Duodenal mucosa (tissue), 2 donors: ENCODE measurements around the gene SLC10A3.
"Not testable (repeated sequence)": the region's sequence is repeated elsewhere in the genome, so short reads cannot be mapped to it uniquely, and the experiment has no call there.

Source experiments
- H3K27ac ChIP-seq: one replicate; pipeline ENCODE4 v1.7.0; 2013; ENCODE audit warnings: low read depth, low read length
- H3K27me3 ChIP-seq, 2 donors: one replicate each; pipeline ENCODE4 v1.7.0; 2013; ENCODE audit warnings: low read length in 2 of 2, control low read depth in 1 of 2; ENCODE audit not compliant: insufficient read depth in 2 of 2, control insufficient read depth in 1 of 2
- H3K36me3 ChIP-seq, 2 donors: one replicate each; pipeline ENCODE4 v1.7.0; 2013; ENCODE audit warnings: low read length in 2 of 2, control low read depth in 1 of 2; ENCODE audit not compliant: insufficient read depth in 2 of 2, control insufficient read depth in 1 of 2
- H3K4me1 ChIP-seq, 2 donors: one replicate each; pipeline ENCODE4 v1.7.0; 2013; ENCODE audit warnings: low read length in 2 of 2, control low read depth in 1 of 2; ENCODE audit not compliant: insufficient read depth in 2 of 2, control insufficient read depth in 1 of 2
- H3K4me3 ChIP-seq, 2 donors: one replicate each; pipeline ENCODE4 v1.7.0; 2013; ENCODE audit warnings: low read length in 2 of 2, low read depth in 1 of 2
- H3K9ac ChIP-seq, 2 donors: one replicate each; pipeline ENCODE4 v1.7.0; 2013; ENCODE audit warnings: low read length in 2 of 2, low read depth in 1 of 2
- H3K9me3 ChIP-seq, 2 donors: one replicate each; pipeline ENCODE4 v1.7.0; 2013; ENCODE audit warnings: low read length in 2 of 2, control low read depth in 1 of 2; ENCODE audit not compliant: control insufficient read depth in 1 of 2

Gene SLC10A3

DNA sequence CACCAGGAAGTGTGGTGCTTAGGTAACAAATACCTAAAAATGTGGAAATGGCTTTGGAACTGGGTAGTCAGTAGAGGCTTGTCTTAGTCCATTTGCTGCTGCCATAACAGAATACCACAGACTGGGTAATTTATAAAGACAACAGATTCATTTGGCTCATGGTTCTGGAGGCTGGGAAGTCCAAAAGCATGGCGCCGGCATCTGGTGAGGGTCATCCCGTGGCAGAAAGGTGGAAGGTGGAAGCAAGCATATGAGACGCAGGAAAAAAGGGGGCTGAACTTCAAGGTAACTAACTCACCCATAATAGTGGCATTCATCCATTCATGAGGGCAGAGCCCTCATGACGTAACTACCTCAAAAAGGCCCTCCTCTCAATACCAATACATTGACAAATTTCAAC lies 19.0 kb upstream of the SLC10A3 start:
- Histone ChIP-seq H3K27me3 (no peaks in the 10 kb centered on the region), H3K27ac (no peak overlapping the region), H3K4me1 (no peaks in the 10 kb centered on the region), H3K36me3 (peaks cover 7 to 25% of the 10 kb centered on the region in 2 donors), H3K4me3 (no peak overlapping the region), H3K9me3 (no peaks in the 10 kb centered on the region), H3K9ac (no peak overlapping the region)

DNA sequence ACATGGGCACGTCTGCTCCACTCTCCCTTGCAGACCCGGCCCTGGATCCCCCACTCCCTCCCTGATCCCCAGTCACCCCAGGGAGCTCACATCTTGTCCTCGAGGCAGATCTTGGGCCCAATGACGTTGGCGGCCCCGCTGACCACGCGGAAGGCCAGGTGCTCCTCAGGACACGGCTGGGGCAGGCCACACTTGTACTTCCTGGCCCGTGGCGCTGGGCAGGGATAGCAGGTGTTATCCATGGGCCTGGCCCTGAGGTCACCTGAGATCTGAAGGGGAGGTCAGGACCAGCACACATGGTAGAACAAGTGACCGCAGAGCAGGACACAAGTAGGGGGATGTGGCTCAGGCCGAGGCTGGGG lies 17.9 kb upstream of the SLC10A3 start:
- Histone ChIP-seq H3K27me3 (no peaks in the 10 kb centered on the region), H3K9me3 (no peaks in the 10 kb centered on the region), H3K9ac (no peak overlapping the region), H3K36me3 (peaks cover 7 to 25% of the 10 kb centered on the region in 2 donors), H3K27ac (no peak overlapping the region), H3K4me1 (no peaks in the 10 kb centered on the region), H3K4me3 (no peak overlapping the region)

DNA sequence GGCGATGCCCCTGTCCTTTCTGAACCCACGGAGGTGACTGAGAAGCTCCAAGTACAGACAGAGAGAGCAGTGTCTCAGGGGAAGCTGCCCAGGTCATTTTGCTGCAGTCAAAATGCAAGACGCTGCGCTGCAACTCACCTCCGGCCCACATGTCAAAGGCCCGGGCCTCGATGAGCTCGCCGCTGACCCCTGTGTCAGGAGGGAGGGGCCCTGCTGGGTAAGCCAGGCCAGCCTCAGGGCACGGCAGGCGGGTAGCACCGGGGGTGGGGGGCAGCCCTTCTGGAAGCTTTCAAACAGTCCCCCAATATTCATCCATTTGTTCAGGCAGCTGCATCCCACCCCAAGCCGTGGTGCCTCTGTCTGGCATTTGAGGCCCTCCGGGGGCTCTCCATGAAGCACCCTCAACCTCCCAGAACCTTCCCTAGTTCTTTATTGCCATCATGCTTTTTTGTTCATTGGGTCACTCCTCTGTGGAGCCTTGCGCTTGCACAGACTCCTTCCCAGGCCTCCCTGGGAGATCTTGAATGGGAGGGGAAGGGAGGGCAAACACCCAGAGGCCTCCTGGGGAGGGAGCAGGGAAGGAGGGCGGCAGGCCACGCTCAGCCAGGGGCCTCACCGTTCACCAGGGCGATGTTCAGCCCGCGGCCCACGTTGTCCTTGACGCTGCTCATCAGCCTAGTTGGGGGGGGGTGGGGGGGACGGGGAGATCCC lies 17.4 kb upstream of the SLC10A3 start:
- peaks cover 7 to 25% of the 10 kb centered on the region in 2 donors for H3K36me3 ChIP-seq

DNA sequence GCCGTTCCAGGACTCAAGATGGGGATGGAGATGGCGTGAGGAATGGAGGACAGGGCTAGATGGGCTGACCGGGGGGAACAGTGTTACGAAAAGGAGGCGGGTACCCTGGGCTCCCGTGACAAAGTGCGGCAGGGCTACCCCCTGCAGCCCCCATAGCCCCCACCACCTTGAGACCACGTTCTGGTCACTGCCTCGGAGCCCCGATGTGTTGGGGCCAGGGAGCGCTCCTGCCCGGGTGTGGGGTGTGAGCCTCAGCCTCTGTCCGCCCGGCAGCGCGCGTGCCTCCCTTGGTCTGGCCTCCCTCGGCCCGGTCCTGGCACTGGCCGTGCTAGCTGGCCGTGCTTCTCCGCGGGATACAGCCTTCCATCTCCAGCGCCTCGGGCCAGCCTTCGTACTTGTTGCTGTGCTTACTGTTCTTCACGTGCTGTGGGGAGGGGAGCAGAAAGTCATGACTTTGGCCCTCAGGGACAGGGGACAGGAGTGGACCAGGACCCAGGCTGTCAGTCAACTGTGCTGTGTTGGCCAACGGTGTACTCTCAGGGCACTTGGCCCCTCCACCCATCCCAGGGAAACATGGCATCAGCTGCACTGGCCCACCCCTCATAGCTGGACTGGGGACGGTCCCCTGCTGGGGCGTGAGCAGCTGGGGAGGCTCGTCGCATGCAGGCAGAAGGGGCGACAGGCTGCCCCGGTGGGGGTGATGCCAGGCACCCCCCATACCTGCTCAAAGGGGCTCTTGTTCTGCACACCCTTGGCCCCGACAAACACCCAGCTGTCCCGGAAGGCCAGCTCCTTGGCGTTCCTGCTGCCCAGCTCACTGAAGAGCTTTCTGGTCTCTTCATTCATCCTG lies 16.3 kb upstream of the SLC10A3 start:
- Histone ChIP-seq H3K27me3 (no peaks in the 10 kb centered on the region), H3K27ac (no peak overlapping the region), H3K9ac (no peak overlapping the region), H3K4me3 (no peak overlapping the region), H3K36me3 (peaks cover 7 to 25% of the 10 kb centered on the region in 2 donors), H3K4me1 (no peaks in the 10 kb centered on the region), H3K9me3 (no peaks in the 10 kb centered on the region)

More for the DNA sequence above, 17.4 kb upstream of the SLC10A3 start:
- H3K9ac ChIP-seq, result no peak overlapping the region
- H3K27me3 ChIP-seq, result no peaks in the 10 kb centered on the region
- H3K27ac ChIP-seq, result no peak overlapping the region
- H3K9me3 ChIP-seq, result no peaks in the 10 kb centered on the region
- no peak overlapping the region for H3K4me3 ChIP-seq
- H3K4me1 ChIP-seq, result no peaks in the 10 kb centered on the region

DNA sequence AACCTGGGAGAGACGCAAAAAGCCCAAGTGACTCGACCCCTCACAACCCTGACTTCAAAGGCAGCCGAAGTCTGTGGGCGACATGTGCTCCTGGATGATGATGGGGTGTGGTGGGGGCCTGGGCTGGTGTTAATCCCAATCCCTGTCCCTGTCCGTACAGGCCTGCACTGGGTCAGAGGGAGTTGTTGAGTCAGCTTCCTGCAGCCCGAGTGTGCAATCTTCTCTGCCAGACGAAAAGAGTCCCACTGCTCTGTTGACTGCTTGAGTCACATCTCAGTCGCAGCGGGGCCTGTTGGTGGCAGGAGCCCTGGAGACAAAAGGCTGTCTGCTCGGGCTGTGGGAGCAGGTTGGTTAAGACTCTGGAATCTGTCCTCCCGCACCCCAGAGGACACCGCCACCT lies 15.3 kb upstream of the SLC10A3 start:
- H3K4me3 ChIP-seq, result no peak overlapping the region
- H3K27me3 ChIP-seq, result no peaks in the 10 kb centered on the region
- no peak overlapping the region for H3K27ac ChIP-seq
- H3K9ac ChIP-seq, result no peak overlapping the region
- no peaks in the 10 kb centered on the region for H3K4me1 ChIP-seq
- peaks cover 7 to 25% of the 10 kb centered on the region in 2 donors for H3K36me3 ChIP-seq
- H3K9me3 ChIP-seq, result no peaks in the 10 kb centered on the region

DNA sequence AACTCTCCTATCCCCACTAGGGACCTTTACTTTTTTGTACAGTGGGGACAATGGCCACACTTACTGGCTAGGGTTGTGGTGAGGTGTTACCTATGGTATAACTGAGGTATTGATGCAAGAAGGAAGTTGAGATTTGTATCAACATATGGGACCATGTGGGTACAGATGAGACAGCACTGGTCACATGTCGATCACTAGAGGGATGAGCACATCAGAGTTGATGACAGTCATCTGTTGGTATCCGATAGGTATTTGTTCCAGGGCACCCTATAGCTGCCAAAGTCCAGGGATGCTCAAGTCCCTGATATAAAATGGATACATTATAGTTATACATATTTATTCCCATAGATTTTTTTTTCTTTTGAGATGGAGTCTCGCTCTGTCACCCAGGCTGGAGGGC lies 12.6 kb upstream of the SLC10A3 start:
- H3K9me3 ChIP-seq, result no peaks in the 10 kb centered on the region
- H3K4me3 ChIP-seq, result no peak overlapping the region
- no peaks in the 10 kb centered on the region for H3K4me1 ChIP-seq
- H3K36me3 ChIP-seq, result peaks cover 7 to 10% of the 10 kb centered on the region in 2 donors
- H3K9ac ChIP-seq, result no peak overlapping the region
- H3K27me3 ChIP-seq, result no peaks in the 10 kb centered on the region
- no peak overlapping the region for H3K27ac ChIP-seq

DNA sequence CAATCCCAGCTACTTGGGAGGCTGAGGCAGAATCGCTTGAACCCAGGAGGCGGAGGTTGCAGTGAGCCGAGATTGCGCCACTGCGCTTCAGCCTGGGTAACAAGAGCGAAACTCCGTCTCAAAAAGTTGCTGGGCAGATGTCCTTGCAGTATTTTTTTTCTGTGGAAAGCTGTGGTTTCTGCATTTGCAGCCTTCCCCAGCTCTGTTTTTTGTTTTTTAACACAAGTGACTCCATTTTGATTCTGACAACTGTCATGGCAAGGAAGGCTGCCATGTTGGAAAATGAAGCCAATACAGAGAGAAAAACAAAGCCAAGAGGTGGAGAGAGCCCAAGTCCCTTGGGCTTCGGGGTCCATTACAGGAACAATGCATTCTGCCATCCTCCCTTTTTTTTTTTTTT lies 11.7 kb upstream of the SLC10A3 start:
- Histone ChIP-seq H3K27ac (no peak overlapping the region), H3K4me1 (no peaks in the 10 kb centered on the region), H3K9ac (no peak overlapping the region)

DNA sequence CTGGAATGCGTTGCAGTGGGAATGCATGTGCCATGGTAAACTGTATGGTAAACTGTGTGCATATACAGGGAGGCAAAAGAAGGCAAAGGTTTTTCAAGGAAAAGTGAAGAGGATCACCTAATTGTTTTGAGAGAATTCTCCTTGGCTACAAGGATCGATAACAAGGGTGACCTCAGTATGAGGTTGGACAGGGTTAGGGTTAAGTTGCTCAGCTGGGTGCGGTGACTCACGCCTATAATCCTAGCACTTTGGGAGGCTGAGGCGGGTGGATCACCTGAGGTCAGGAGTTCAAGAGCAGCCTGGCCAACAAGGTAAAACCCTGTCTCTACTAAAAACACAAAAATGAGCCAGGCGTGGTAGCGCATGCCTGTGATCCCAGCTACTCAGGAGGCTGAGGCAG lies 11.0 kb upstream of the SLC10A3 start:
- H3K4me1 ChIP-seq, H3K36me3 ChIP-seq, H3K9me3 ChIP-seq, H3K4me3 ChIP-seq, H3K27ac ChIP-seq, H3K27me3 ChIP-seq, H3K9ac ChIP-seq: not testable (repeated sequence)

More for the DNA sequence above, 11.7 kb upstream of the SLC10A3 start:
- Histone ChIP-seq H3K36me3 (peaks cover 4 to 8% of the 10 kb centered on the region in 2 donors), H3K27me3 (no peaks in the 10 kb centered on the region), H3K9me3 (no peaks in the 10 kb centered on the region), H3K4me3 (no peak overlapping the region)

DNA sequence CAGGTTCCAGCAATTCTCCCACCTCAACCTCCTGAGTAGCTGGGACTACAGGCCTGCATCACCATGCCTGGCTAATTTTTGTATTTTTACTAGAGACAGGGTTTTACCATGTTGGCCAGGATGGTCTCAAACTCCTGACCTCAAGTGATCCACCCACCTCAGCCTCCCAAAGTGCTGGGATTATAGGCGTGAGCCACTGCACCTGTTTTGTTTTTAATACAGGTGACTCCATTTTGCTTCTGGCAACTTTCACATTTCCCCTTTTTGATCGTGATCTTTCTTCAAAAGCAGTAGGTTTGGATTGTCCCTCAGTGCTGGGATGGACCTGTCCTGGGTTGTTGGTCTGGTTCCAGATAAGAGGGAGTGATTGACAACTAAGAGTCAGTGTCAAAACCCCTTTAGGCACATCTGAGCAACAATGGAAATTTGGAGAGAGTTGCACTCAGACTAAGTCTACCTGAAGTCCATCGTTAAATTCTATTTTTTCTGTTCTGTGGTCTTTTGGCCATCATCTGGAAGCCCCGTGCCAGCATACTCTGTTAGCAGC lies 6.2 kb upstream of the SLC10A3 start:
- H3K4me3 ChIP-seq, H3K36me3 ChIP-seq, H3K27ac ChIP-seq, H3K9me3 ChIP-seq, H3K9ac ChIP-seq, H3K4me1 ChIP-seq, H3K27me3 ChIP-seq: not testable (repeated sequence)

DNA sequence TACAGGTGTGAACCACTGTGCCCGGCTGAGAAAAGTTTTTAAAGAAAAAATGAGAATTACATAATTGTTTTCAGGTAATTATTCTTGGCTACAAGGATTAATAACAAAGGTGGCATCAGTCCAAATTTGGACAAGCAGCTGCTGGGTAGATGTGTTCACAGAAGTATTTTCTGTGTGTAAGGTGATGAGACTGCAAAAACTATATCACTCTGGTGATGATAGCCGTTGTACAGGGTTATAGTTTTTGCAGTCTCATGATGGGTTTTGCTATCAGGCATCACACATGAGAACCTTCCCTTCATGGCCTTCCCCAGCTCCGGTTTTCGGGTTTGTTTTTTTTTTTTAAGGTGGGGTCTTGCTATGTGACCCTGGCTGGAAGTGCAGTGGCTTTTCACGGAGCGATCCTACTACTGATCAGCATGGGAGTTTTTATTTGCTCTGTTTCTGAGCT lies 5.1 kb upstream of the SLC10A3 start:
- no peak overlapping the region for H3K27ac ChIP-seq
- no peaks in the 10 kb centered on the region for H3K27me3 ChIP-seq
- H3K4me1 ChIP-seq, result no peaks in the 10 kb centered on the region
- no peak overlapping the region for H3K4me3 ChIP-seq
- no peaks in the 10 kb centered on the region for H3K9me3 ChIP-seq
- H3K36me3 ChIP-seq, result no peaks in the 10 kb centered on the region
- H3K9ac ChIP-seq, result no peak overlapping the region
